Testis (tissue), 2 donors: ENCODE measurements around the gene FAM193A.

Source experiments
- CTCF ChIP-seq, 3 experiments: fragments of 450-650 bp in 2 of 3; fragments of 200-600 bp in 1 of 3; sonication (generic) in 1 of 3; IDR thresholded peaks; one replicate each; pipeline ENCODE4 v1.5.1; 2016 to 2019; ENCODE audit warnings: antibody characterized with exemption in 3 of 3, mild to moderate bottlenecking in 2 of 3, moderate library complexity in 1 of 3
- POLR2A ChIP-seq: fragments of 450-650 bp; IDR thresholded peaks from one replicate; pipeline ENCODE4 v1.6.1; 2017; ENCODE audit warnings: antibody characterized with exemption, mild to moderate bottlenecking, moderate library complexity

GRCh38 chr4:2623442-2623841 is 87.0 kb downstream of the FAM193A start:
- TF ChIP-seq CTCF (IDR thresholded peaks at IDR 0.05): no peak
- TF ChIP-seq POLR2A: no peak
